HG02970 (cell line): Measurements from ENCODE around the gene BLOC1S6.

ENCODE experiments used
- ATAC-seq: cut with Tn5 transposase; IDR thresholded peaks from one replicate; pipeline ENCODE4 v1.9.1; 2021; ENCODE audit warnings: mild to moderate bottlenecking, moderate library complexity, moderate number of reproducible peaks; ENCODE audit not compliant: unreplicated experiment, low FRiP score

The BLOC1S6 gene, protein sequence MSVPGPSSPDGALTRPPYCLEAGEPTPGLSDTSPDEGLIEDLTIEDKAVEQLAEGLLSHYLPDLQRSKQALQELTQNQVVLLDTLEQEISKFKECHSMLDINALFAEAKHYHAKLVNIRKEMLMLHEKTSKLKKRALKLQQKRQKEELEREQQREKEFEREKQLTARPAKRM

DNA sequence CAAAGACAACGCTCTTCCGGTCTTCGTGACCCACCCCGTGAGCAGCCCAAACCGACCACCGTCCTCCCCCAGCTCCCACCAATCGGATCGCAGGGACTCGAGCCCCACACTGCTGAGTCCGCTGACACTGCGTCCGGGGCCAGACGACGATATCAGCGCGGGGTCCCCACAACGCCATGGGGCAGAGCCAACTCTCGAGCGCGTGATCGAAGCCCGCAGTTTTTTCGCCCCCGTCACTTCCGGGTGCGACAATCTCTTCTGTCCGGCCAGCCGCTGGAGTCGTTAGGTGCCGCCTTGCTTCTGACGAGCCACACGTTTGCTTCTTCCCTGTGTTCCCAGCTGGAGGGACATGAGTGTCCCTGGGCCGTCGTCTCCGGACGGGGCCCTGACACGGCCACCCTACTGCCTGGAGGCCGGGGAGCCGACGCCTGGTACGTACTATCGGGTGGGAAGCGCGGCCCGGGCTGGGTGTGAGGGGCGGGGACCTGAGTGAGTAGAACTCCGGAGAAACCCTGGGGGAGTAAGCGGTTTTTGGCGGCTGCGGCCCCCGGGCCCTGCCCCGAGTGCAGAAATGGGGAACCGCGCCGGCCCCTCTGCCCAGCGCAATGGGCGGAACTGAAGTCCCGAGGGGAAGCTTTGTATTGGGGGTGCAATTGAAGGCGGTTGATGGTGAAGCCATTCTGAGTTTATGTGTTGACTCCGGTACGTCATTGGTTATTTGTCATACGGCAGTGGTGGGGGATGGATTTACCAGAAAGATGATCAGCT lies at the start of gene BLOC1S6:
Gene BLOC1S6, plus strand, starts transcription at position 285 of the 768 bp plus-strand sequence. Its CDS starts 65 bp downstream, at position 350.
- peak; percentile 73 for ATAC-seq

DNA sequence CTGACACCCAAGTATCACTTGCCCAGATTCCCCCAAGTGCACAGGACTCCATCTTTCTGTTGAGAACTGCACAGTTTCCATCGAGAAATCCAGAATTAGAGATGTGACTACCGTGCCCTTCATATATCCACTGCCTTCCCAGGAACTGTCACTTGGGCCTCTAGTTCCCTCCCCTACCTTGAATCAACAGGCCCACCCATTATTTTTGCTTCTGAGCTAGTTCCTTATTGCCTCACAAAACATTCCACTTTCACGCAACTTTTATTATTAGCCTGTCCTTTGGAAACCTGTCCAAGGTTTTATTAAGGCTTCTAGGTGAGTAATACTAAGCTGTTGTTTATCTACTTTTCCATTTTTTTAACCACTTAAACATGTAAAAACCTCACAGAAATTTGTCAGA lies 47.5 kb upstream of the BLOC1S6 start:
- no peak for ATAC-seq

DNA sequence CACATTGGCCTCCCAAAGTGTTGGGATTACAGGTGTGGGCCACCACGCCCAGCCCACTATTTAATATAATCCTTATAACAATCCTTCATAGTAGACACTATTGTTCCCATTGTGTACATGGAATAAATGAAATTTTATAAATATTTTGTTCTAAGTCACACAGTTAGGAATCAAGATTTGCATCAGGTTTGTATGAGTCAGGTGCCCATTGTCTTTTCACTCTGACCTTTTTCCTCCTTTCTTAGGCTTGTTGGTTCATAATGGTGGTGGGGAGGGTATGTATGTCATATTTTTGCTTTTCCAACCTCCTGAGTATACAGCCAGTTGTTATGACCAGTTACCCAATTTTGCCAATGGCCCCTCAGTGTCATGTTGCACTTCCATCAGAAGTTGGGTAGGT lies 46.6 kb upstream of the BLOC1S6 start:
- no peak for ATAC-seq

DNA sequence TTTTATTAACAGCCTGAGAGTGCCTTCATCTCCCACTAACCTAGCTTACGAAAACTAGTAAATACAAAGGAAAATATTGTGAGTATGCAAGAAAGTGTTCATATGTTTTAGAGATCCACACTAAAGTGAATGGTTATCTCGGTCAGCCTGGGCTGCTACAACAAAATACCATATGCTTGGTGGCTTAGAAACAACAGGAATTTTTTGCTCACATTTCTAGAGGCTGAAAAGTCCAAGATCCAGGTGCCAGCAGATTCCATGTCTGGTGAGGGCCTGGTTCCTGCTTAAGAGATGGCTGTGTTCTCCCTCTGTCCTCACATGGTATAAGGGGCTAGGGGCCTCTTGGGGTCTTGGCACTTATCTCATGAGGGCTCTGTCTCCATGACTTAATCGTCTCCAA lies 44.1 kb upstream of the BLOC1S6 start:
- ATAC-seq, result no peak

DNA sequence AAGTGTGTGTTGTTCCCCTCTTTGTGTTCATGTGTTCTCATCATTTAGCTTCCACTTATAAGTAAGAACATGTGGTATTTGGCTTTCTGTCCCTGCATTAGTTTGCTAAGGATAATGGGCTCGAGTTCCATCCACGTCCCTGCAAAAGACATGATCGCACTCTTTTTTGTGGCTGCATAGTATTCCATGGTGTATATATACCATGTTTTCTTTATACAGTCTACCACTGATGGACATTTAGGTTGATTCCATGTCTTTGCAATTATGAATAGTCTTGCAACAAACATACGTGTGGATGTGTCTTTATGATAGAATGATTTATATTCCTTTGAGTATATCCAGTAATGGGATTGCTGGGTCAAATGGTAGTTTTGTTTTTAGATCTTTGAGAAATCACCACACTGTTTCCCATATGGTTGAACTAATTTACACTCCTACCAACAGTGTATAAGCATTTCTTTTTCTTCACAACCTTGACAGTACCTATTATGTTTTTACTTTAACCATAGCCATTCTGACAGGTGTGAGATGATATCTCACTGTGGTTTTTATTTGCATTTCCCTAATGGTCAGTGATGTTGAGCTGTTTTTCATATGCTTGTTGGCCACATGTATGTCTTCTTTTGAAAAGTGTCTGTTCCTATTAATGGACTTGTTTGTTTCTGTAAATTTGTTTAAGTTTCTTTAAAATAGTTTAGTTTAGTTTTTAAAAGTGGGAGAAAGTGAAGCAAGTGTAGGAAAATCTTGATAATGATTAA lies 42.7 kb upstream of the BLOC1S6 start:
- no peak for ATAC-seq

DNA sequence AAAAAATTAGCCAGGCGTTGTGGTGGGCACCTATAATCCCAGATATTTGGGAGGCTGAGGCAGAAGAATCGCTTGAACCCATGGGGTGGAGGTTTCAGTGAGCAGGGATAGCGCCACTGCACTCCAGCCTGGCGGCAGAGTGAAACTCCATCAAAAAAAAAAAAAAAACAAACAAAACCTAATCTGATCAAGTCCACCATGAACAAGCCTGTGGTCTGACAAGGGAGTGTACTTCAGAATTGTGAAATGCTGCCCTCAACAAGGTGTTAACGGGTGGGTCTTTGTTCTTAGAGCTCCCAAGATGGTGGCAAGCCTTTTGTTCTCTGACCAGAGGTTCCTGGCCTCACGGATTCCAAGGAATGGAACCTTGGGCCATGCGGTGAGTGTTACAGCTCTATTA lies 40.4 kb upstream of the BLOC1S6 start:
- no peak for ATAC-seq

DNA sequence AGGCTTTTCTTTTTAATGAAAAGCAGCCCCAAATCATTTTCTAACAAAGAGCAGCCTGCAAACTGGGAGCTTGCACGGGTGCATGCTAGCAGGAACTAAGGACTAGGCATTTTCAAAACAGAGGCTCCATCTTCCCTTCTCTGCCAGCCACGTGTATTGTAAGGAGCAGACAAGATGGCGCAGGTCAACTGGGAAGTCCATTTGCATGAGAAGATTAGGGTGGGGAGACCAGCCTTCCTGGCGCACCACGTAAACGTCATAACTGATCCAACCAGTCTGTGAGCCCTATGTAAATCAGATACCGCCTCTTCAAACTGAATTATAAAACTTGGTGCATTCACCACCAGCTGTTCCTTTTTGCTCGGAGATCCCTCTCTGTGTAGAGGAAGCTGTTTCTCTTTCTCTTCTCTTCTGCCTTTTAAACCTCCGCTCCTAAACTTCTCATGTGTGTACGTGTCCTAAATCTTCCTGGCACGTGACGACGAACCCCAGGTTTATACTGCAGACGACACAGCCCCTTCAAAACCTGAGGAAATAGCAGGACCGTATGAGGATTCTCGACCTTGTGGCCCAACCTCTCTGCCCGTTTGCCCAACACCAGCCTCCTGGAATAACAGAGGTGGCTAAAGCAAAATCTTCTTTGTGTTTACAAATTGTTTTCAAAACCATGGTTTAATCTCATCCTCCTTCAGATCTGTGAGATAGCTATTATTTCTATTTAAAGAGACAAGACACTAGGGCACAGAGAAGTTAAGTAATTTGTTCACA lies 38.2 kb upstream of the BLOC1S6 start:
- no peak for ATAC-seq

DNA sequence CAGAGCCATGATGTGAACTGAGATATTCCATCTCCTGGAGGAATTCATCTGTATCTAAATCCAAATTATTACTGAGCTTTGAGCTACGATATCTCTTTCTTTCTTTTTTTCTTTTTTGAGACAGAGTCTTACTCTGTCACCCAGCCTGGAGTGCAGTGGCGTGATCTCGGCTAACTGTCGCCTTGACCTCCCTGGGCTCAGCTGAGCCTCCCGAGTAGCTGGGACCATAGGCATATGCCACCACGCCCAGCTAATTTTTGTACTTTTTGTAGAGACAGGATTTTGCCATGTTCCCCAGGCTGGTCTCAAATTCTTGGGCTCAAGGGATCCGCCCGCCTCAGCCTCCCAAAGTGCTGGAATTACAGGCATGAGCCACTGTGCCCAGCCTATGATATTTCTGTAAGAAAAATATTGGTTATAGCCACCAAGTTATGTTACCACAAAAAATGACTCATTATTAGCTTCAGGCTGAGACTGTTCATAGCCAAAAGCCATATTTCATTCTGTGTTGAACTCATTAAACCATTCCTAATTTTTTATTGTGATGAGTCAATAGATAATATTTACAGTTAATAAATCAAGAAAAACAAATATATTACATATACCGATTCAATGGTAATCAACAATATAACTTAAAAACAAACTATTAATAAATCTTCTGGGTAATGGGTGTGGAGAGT lies 37.5 kb upstream of the BLOC1S6 start:
- ATAC-seq, result no peak

DNA sequence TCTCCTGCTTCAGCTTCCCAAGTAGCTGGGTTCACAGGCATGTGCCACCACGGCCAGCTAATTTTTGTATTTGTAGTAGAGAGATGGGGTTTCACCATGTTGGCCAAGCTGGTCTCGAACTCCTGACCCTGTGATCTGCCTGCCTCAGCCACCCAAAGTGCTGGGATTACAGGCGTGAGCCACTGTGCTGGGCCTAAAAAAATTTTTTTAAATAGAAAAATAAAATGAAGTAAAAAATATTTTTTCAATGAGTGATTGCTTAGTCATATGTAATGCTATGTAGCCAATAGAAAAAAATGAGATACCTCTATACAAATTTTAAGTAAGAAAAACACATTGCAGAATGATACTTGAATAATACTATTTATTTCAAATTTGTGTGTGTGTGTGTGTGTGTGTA lies 36.7 kb upstream of the BLOC1S6 start:
- ATAC-seq, result no peak

DNA sequence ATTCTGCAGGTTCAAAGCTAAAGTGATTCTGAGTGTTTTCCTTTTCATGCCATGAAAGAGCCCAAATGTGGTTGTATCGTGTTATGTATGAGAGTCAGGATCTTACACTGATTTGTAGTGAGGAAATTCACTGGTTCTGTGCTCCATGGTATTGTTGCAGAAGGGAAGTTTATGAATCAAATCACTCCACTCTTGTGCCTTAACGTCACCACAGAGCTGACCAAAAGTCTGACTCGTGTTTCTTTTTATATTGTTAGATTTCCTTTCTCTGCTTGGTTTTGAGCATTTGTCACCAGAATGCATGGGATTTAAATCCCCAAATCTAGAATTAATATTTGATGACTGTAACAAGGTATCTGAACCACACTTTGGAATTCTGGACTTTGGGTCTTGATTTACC lies 35.5 kb upstream of the BLOC1S6 start:
- ATAC-seq, result no peak

DNA sequence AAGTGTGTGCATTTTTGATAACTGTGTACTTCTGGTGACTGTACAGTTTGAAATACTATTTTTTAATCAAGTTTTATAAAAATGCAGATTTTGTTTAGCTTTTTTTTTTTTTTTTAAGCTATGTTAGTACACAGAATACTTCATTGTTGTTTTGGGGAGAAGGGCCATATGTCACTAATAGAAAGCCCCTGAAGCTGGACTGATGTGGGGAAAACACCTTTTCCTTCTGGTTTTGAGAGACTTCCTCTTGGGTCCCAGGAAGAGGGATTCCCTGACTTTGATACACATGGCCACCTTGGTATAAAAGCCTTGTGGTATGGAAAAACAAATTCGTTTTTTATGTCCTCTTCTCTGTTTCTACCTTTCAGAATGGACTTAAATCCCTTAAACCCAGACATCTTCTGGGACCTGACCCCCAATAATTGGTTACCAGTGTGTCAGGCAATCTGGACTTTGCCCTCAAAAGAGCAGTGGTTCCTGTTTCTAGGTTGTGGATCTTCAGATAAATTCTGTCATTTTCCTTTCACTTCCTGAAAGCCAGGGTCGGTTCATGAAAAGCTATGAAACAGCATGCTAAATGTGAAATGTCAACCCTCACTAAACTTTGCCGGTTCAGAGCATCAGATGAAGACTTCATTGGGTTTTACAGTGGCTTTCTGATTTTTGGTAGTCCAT lies 31.1 kb upstream of the BLOC1S6 start:
- ATAC-seq, result no peak

DNA sequence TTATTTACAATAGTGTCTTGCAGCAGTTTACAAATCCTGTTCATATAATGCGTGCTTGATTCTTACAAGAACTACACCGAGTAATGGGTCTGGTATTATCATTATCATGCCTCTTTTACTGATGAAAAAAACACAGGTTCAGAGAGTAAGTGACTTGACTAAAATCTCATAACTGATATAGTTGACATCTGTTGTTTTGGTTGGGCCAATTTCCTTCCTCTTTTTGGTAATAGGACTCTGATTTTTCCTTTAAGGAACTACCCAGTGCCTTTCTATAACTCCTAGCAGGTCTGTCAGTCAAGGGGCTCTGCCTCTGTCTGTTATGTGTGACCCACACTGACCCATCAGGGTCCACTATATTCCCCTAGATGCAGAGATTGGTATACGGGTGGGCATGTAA lies 14.6 kb upstream of the BLOC1S6 start:
- no peak for ATAC-seq

DNA sequence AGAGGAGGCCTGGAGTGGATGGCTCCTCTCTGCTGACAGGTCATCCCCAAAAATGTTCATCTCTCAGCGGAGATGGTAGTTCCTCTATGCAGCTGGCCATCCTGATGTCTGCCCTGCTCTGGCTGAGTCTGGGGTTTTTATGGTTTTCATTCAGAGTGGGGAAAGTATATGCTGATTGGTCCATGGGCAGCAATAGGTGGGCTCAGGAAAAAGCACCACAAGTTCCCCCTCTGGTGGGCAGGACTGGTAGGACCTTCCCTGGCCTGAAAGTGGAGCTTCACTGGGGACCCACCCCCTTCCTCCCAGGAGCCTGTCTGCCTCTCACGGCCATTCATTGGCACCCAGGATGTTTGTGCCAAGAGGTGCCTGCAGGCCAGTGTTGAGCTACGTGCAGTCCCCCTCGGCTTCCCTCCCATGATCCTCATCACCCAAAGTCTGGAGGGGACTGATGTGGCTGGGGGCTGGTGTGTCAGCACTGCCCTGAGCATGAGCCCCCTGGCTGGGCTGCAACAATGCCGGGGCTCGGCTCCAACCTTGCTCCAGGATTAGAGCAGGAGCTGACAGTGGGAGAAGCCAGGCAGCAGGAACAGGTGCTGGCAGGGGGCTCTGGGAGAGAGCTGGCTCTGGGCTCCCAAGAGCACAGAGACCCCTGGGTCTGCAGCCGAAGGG lies 13.1 kb upstream of the BLOC1S6 start:
- no peak for ATAC-seq

DNA sequence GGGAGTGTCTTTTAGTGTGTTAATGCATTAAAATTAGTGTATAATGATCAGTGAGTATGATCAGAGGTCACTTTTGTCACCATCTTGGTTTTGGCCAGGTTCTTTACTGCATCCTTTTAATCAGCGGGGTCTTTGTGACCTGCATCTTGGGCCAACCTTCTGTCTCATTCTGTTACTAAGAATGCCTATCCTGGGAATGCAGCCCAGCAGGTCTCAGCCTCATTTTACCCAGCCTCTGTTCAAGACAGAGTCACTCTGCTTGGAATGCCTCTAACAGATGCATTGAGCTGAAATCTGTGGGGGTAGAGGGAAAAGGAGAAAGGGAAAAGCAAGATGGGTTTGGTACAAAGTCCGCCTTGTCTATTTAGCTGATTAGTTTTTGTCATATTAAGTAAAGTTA lies 5.3 kb upstream of the BLOC1S6 start:
- ATAC-seq, result no peak

DNA sequence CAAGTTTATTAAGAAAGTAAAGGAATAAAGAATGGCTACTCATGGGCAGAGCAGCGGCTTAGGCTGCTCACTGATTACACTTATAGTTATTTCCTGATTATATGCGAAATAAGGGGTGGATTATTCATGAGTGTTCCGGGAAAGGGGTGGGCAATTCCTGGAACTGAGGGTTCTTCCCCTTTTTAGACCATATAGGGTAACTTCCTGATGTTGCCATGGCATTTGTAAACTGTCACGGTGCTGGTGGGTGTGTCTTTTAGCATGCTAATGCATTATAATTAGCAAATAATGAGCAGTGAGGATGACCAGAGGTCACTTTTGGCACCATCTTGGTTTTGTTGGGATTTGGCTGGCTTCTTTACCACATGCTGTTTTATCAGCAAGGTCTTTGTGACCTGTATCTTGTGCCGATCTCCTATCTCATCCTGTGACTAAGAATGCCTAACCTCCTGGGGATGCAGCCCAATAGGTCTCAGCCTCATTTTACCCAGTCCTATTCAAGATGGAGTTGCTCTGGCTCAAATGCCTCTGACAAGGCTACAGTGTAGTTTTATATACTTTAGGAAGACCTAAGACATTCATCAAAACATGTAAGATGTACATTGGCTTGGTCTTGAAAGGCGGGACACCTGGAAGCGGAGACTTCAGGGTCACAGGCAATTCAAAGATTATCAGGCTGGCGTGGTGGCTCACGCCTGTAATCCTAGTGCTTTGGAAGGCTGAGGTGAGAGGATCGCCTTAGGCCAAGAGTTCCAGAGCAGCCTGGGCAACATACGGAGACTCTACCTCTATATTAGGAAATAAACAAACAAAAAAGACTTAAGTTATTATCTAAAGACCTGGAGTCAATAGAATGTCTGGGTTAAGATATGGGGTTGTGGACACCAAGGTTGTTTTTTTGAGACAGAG lies 3.2 kb upstream of the BLOC1S6 start:
- ATAC-seq, result no peak

DNA sequence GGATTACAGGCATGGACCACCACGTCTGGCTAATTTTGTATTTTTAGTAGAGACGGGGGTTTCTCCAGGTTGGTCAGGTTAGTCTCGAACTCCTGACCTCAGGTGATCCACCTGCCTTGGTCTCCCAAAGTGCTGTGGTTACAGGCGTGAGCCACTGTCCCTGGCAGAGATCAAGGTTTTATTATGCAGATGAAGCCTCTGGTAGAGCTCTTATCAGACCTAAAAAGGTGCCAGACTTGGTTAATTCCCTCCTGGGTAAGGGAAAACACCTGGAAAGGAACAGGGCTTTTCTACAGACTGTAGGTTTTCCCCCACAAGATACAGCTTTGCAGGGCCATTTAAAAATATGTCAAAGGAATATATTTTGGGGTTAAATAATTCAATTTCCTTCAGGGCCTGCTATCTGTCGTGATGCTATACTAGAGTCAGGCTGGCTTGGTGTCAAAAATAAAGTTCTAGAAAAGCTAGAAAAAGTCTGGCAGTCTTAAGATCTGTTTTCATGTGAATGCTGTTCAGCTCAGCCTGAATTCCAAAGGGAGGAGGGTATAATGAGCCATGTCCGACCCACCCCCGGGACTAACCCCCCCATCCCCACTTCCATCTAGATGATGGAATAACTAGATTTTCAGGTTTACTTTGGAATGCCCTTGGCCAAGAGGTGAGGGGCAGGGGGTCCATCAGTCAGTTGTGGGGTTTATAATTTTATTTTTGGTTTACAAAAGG lies 1.9 kb upstream of the BLOC1S6 start:
- ATAC-seq, result no peak

DNA sequence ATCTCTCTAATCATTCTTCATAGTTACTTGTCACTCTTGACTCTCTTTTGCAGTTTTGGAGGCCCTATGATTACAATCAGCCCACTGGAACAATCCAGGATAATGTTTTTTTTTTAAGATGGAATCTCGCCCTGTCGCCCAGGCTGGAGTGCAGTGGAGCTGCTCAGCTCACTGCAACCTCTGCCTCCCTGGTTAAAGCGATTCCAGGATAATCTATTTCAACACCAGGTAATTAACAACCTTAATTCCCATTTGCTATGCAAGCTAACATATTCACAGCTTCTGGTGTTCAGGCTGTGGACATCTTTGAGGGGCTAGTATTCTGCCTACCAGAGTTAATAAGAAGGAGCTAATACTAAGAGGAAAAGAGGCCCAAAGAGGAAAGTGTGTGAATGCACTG lies 1.1 kb upstream of the BLOC1S6 start:
- ATAC-seq, result no peak
